Thoracic aorta (tissue), 2 donors: ENCODE data around the gene DNM2. TPM values are rescaled to one million over a fixed set of nuclear protein-coding genes. Genes with fewer than 3 reads are reported as not detected.

Experiments
- ATAC-seq: fragments of 150-250 bp; one replicate; pipeline ENCODE4 v1.8.0; 2017; ENCODE audit warnings: low read depth; ENCODE audit not compliant: insufficient number of reproducible peaks, low FRiP score
- DNase-seq: peaks from one replicate; pipeline ENCODE4 v3.0.0-alpha.2; 2020; ENCODE audit warnings: low spot score
- H3K27ac ChIP-seq, 2 donors: fragments of 200-600 bp; sonication (generic); 1 replicate in 1 of 2; 2 replicates in 1 of 2; pipeline ENCODE4 v1.5.1; 2016; ENCODE audit warnings: mild to moderate bottlenecking in 2 of 2, moderate library complexity in 2 of 2
- H3K27me3 ChIP-seq: fragments of 200-600 bp; sonication (generic); replicated peaks from 2 replicates; pipeline ENCODE4 v1.6.0; 2016; ENCODE audit warnings: mild to moderate bottlenecking; ENCODE audit not compliant: insufficient read depth
- H3K36me3 ChIP-seq: fragments of 200-600 bp; sonication (generic); one replicate; pipeline ENCODE4 v1.5.1; 2016
- H3K4me1 ChIP-seq, 2 donors: fragments of 200-600 bp; sonication (generic); 1 replicate in 1 of 2; 2 replicates in 1 of 2; pipeline versions ENCODE4 v1.5.1 to v1.6.0; 2016; ENCODE audit warnings: low read depth in 2 of 2, mild to moderate bottlenecking in 1 of 2; ENCODE audit not compliant: control insufficient read depth in 1 of 2
- H3K4me3 ChIP-seq: fragments of 200-600 bp; sonication (generic); 2 replicates; pipeline ENCODE4 v1.5.1; 2016; ENCODE audit warnings: mild to moderate bottlenecking
- H3K9me3 ChIP-seq: fragments of 200-600 bp; sonication (generic); 2 replicates; pipeline ENCODE4 v1.5.1; 2016
- CTCF ChIP-seq: fragments of 200-600 bp; sonication (generic); IDR thresholded peaks from one replicate; pipeline ENCODE4 v1.5.1; 2019; ENCODE audit warnings: antibody characterized with exemption
- total RNA-seq, 2 donors: library from RNA; depleted of rRNA; stranded (reverse); fragments of >200 nt; gene quantifications; one replicate each; pipeline versions ENCODE4 v1.1.0 to v1.2.3, GENCODE V29; 2016

Gene DNM2
- total RNA-seq, 2 donors from 2014 or later = 153 to 195 TPM

GRCh38 chr19:10718205-10719196 is 622 bp downstream of the DNM2 start:
- TF ChIP-seq CTCF = no peak
- H3K27me3 ChIP-seq = no peaks in the 10 kb centered on the region
- peak overlapping the region; percentile 84 for H3K27ac ChIP-seq
- H3K9me3 ChIP-seq = no peaks in the 10 kb centered on the region
- H3K36me3 ChIP-seq = no peaks in the 10 kb centered on the region
- no peak for DNase-seq
- H3K4me1 ChIP-seq = peaks cover 27 to 33% of the 10 kb centered on the region in 2 donors
- no peak for ATAC-seq
- peak overlapping the region; percentile 85 for H3K4me3 ChIP-seq

GRCh38 chr19:10719466-10719961 is 1.6 kb downstream of the DNM2 start:
- peak overlapping the region; percentile 85 for H3K4me3 ChIP-seq
- no peak for DNase-seq
- no peaks in the 10 kb centered on the region for H3K9me3 ChIP-seq
- peaks cover 27 to 37% of the 10 kb centered on the region in 2 donors for H3K4me1 ChIP-seq
- peak overlapping the region in 1 of 2 donors; percentile 84 for H3K27ac ChIP-seq
- ATAC-seq = no peak
- no peaks in the 10 kb centered on the region for H3K27me3 ChIP-seq
- H3K36me3 ChIP-seq = no peaks in the 10 kb centered on the region
- TF ChIP-seq CTCF = no peak

GRCh38 chr19:10720607-10721125 is 2.8 kb downstream of the DNM2 start:
- ATAC-seq (no peak), DNase-seq (no peak)
- Histone ChIP-seq H3K27ac (no peak overlapping the region), H3K9me3 (no peaks in the 10 kb centered on the region), H3K27me3 (no peaks in the 10 kb centered on the region), H3K36me3 (no peaks in the 10 kb centered on the region), H3K4me1 (peaks cover 31 to 45% of the 10 kb centered on the region in 2 donors), H3K4me3 (no peak overlapping the region)
- no peak for TF ChIP-seq CTCF

- TF ChIP-seq CTCF = no peak
Observed at GRCh38 chr19:10723591-10723990, 5.7 kb downstream of the DNM2 start.

GRCh38 chr19:10724573-10725071 is 6.7 kb downstream of the DNM2 start:
- Histone ChIP-seq H3K4me3 (no peak overlapping the region), H3K27ac (peak overlapping the region in 1 of 2 donors; percentile 0), H3K36me3 (no peaks in the 10 kb centered on the region), H3K27me3 (no peaks in the 10 kb centered on the region), H3K9me3 (no peaks in the 10 kb centered on the region), H3K4me1 (peaks cover 24 to 52% of the 10 kb centered on the region in 2 donors)
- TF ChIP-seq CTCF = no peak
- ATAC-seq (no peak), DNase-seq (no peak)

More at GRCh38 chr19:10723591-10723990, 5.7 kb downstream of the DNM2 start:
- Histone ChIP-seq H3K27ac (no peak overlapping the region), H3K4me3 (no peak overlapping the region), H3K4me1 (peaks cover 32 to 61% of the 10 kb centered on the region in 2 donors), H3K36me3 (no peaks in the 10 kb centered on the region), H3K9me3 (no peaks in the 10 kb centered on the region), H3K27me3 (no peaks in the 10 kb centered on the region)
- ATAC-seq (no peak), DNase-seq (no peak)
